Measurements from ENCODE around the gene ZNF398.

ZNF398 gene

GRCh38 chr7:149188213-149188612 lies 41.0 kb downstream of the ZNF398 start (continued):
- TF ChIP-seq ZNF114 (tag by site-specific recombination; IDR thresholded peaks at IDR 0.05) (no peak), ZNF449 (tag by site-specific recombination; IDR thresholded peaks at IDR 0.05) (no peak), ZSCAN23 (tag by site-specific recombination; IDR thresholded peaks at IDR 0.05) (no peak), ZNF266 (tag by site-specific recombination; IDR thresholded peaks at IDR 0.05; ENCODE audit: low read depth) (no peak), ZNF112 (tag by site-specific recombination; IDR thresholded peaks at IDR 0.05) (no peak), HOXD13 (CRISPR knock-in tag; IDR thresholded peaks at IDR 0.05; ENCODE audit: borderline replicate concordance) (no peak), ZNF311 (tag by site-specific recombination; IDR thresholded peaks at IDR 0.05; ENCODE audit: borderline replicate concordance) (no peak), REST (tag by site-specific recombination; IDR thresholded peaks at IDR 0.05) (no peak), ZNF350 (tag by site-specific recombination; IDR thresholded peaks at IDR 0.05) (no peak), ZNF521 (tag by site-specific recombination; IDR thresholded peaks at IDR 0.05) (no peak), PRDM10 (tag by site-specific recombination; IDR thresholded peaks at IDR 0.05) (no peak), ZNF211 (tag by site-specific recombination; IDR thresholded peaks at IDR 0.05; ENCODE audit: low read depth) (no peak), ZNF843 (tag by site-specific recombination; IDR thresholded peaks at IDR 0.05) (peak; percentile 81), GLIS1 (tag by site-specific recombination; IDR thresholded peaks at IDR 0.05) (peak; percentile 78), ZNF132 (tag by site-specific recombination; IDR thresholded peaks at IDR 0.05; ENCODE audit: borderline replicate concordance) (no peak), KLF17 (tag by site-specific recombination; IDR thresholded peaks at IDR 0.05) (no peak), PRDM6 (tag by site-specific recombination; IDR thresholded peaks at IDR 0.05) (peak; percentile 78), WT1 (tag by site-specific recombination; IDR thresholded peaks at IDR 0.05) (peak; percentile 84), ZNF280D (tag by site-specific recombination; IDR thresholded peaks at IDR 0.05) (no peak), ZNF701 (tag by site-specific recombination; IDR thresholded peaks at IDR 0.05) (no peak), ZNF341 (tag by site-specific recombination; IDR thresholded peaks at IDR 0.05; ENCODE audit: low read depth) (no peak), ZNF175 (tag by site-specific recombination; IDR thresholded peaks at IDR 0.05) (no peak), ZNF292 (tag by site-specific recombination; IDR thresholded peaks at IDR 0.05; ENCODE audit: borderline replicate concordance, low read depth) (no peak), ZXDB (tag by site-specific recombination; IDR thresholded peaks at IDR 0.05) (peak; percentile 50), ZNF560 (tag by site-specific recombination; IDR thresholded peaks at IDR 0.05; ENCODE audit: borderline replicate concordance) (no peak), ZNF571 (tag by site-specific recombination; IDR thresholded peaks at IDR 0.05) (no peak), ZNF138 (tag by site-specific recombination; IDR thresholded peaks at IDR 0.05; ENCODE audit: borderline replicate concordance) (no peak)

Data from HEK293 (cell line).